ENCODE measurements around the gene RPS18. TPM values are rescaled to one million over a fixed set of nuclear protein-coding genes. Genes with fewer than 3 reads are reported as not detected.

The RPS18 gene
- total and polyA plus RNA-seq, 9 of the 15 experiments (the other 6 are each of a cell fraction or from before 2014, with no cell fraction given), result 5,023 to 17,516 (median 8,131) TPM

GRCh38 chr6:33313105-33313708 is 41.3 kb downstream of the RPS18 start (continued):
- TF ChIP-seq ZNF780A (CRISPR knock-in tag; IDR thresholded peaks at IDR 0.05) (no peak), RUNX1 (IDR thresholded peaks at IDR 0.05; ENCODE audit: low read depth) (no peak), ARNT (IDR thresholded peaks at IDR 0.05) (no peak), RFX1 (IDR thresholded peaks at IDR 0.05) (peak; percentile 94), TBL1XR1 (IDR thresholded peaks at IDR 0.05; ENCODE audit: low read length in 2 of 2) (no peak), PHB2 (IDR thresholded peaks at IDR 0.05; ENCODE audit: low read depth) (no peak)
- TF ChIP-seq, protein P1, sequence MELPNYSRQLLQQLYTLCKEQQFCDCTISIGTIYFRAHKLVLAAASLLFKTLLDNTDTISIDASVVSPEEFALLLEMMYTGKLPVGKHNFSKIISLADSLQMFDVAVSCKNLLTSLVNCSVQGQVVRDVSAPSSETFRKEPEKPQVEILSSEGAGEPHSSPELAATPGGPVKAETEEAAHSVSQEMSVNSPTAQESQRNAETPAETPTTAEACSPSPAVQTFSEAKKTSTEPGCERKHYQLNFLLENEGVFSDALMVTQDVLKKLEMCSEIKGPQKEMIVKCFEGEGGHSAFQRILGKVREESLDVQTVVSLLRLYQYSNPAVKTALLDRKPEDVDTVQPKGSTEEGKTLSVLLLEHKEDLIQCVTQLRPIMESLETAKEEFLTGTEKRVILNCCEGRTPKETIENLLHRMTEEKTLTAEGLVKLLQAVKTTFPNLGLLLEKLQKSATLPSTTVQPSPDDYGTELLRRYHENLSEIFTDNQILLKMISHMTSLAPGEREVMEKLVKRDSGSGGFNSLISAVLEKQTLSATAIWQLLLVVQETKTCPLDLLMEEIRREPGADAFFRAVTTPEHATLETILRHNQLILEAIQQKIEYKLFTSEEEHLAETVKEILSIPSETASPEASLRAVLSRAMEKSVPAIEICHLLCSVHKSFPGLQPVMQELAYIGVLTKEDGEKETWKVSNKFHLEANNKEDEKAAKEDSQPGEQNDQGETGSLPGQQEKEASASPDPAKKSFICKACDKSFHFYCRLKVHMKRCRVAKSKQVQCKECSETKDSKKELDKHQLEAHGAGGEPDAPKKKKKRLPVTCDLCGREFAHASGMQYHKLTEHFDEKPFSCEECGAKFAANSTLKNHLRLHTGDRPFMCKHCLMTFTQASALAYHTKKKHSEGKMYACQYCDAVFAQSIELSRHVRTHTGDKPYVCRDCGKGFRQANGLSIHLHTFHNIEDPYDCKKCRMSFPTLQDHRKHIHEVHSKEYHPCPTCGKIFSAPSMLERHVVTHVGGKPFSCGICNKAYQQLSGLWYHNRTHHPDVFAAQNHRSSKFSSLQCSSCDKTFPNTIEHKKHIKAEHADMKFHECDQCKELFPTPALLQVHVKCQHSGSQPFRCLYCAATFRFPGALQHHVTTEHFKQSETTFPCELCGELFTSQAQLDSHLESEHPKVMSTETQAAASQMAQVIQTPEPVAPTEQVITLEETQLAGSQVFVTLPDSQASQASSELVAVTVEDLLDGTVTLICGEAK (IDR thresholded peaks at IDR 0.05), result peak; percentile 12; the same call in 1 of the 2 replicates
- TF ChIP-seq, protein P1 (CRISPR knock-in tag; IDR thresholded peaks at IDR 0.05), result no peak

All from K562 (cell line).